H9 (cell line): ENCODE data around the gene CYB5B. TPM values are rescaled to one million over a fixed set of nuclear protein-coding genes. Genes with fewer than 3 reads are reported as not detected.

Experiments used
- DNase-seq: peaks from one replicate; pipeline ENCODE4 v3.0.0-alpha.2; 2017
- H2AFZ ChIP-seq: one replicate; pipeline ENCODE4 v1.6.1; 2013; ENCODE audit warnings: mild to moderate bottlenecking, low read length, control low read depth, moderate library complexity
- H2AK5ac ChIP-seq: 2 replicates; pipeline ENCODE4 v1.6.1; 2013; ENCODE audit warnings: low read length, control low read depth, mixed read lengths; ENCODE audit not compliant: insufficient read length
- H2BK120ac ChIP-seq: one replicate; pipeline ENCODE4 v1.6.1; 2013; ENCODE audit warnings: low read depth, mild to moderate bottlenecking, low read length, control low read depth, inconsistent platforms; ENCODE audit not compliant: poor library complexity, severe bottlenecking
- H2BK12ac ChIP-seq: 2 replicates; pipeline ENCODE4 v1.6.1; 2013; ENCODE audit warnings: low read length, control low read depth, mixed read lengths, low read depth; ENCODE audit not compliant: insufficient read length
- H2BK15ac ChIP-seq: 2 replicates; pipeline ENCODE4 v1.6.1; 2013; ENCODE audit warnings: low read depth, low read length, control low read depth
- H2BK20ac ChIP-seq: one replicate; pipeline ENCODE4 v1.6.1; 2013; ENCODE audit warnings: low read depth, mild to moderate bottlenecking, low read length, control low read depth, inconsistent platforms; ENCODE audit not compliant: poor library complexity, severe bottlenecking
- H2BK5ac ChIP-seq: 2 replicates; pipeline ENCODE4 v1.6.1; 2013; ENCODE audit warnings: low read length, control low read depth, mixed read lengths; ENCODE audit not compliant: insufficient read length
- H3K14ac ChIP-seq: 2 replicates; pipeline ENCODE4 v1.6.1; 2013; ENCODE audit warnings: low read length, control low read depth; ENCODE audit not compliant: insufficient read depth
- H3K18ac ChIP-seq: 2 replicates; pipeline ENCODE4 v1.6.1; 2013; ENCODE audit warnings: low read depth, mild to moderate bottlenecking, mixed read lengths, low read length, control low read depth; ENCODE audit not compliant: insufficient read length
- H3K23ac ChIP-seq: 2 replicates; pipeline ENCODE4 v1.6.1; 2013; ENCODE audit warnings: low read length, control low read depth, mixed read lengths, low read depth; ENCODE audit not compliant: insufficient read length
- H3K23me2 ChIP-seq: 2 replicates; pipeline ENCODE4 v1.6.1; 2013; ENCODE audit warnings: low read depth, mild to moderate bottlenecking, mixed read lengths, low read length, control low read depth; ENCODE audit not compliant: insufficient read length, poor library complexity, severe bottlenecking
- H3K27ac ChIP-seq: 2 replicates; pipeline ENCODE4 v1.5.1; 2013; ENCODE audit warnings: low read length, control low read depth, mixed read lengths, low read depth; ENCODE audit not compliant: insufficient read length
- H3K27me3 ChIP-seq: 2 replicates; pipeline ENCODE4 v1.6.1; 2013; ENCODE audit warnings: low read length, control low read depth, inconsistent platforms; ENCODE audit not compliant: insufficient read depth
- H3K4ac ChIP-seq: 2 replicates; pipeline ENCODE4 v1.6.1; 2013; ENCODE audit warnings: low read depth, mild to moderate bottlenecking, control low read depth, inconsistent platforms, low read length, moderate library complexity
- H3K4me1 ChIP-seq: 2 replicates; pipeline ENCODE4 v1.6.1; 2013; ENCODE audit warnings: low read length, control low read depth, inconsistent platforms; ENCODE audit not compliant: insufficient read depth
- H3K4me2 ChIP-seq: 2 replicates; pipeline ENCODE4 v1.6.1; 2013; ENCODE audit warnings: low read length, control low read depth, mixed read lengths; ENCODE audit not compliant: insufficient read length, insufficient read depth
- H3K56ac ChIP-seq: 2 replicates; pipeline ENCODE4 v1.6.1; 2013; ENCODE audit warnings: low read depth, mild to moderate bottlenecking, mixed read lengths, low read length, control low read depth; ENCODE audit not compliant: insufficient read length
- H3K79me1 ChIP-seq: 2 replicates; pipeline ENCODE4 v1.6.1; 2013; ENCODE audit warnings: low read depth, mild to moderate bottlenecking, moderate library complexity, low read length, control low read depth, inconsistent platforms; ENCODE audit not compliant: insufficient read depth, poor library complexity, severe bottlenecking
- H3K79me2 ChIP-seq: 2 replicates; pipeline ENCODE4 v1.6.1; 2013; ENCODE audit warnings: low read length, control low read depth, inconsistent platforms; ENCODE audit not compliant: insufficient read depth
- H3K9ac ChIP-seq: 2 replicates; pipeline ENCODE4 v1.6.1; 2013; ENCODE audit warnings: low read length, control low read depth, mixed read lengths; ENCODE audit not compliant: insufficient read length; ENCODE audit errors: extremely low read depth
- H3K9me3 ChIP-seq: one replicate; pipeline ENCODE4 v1.6.1; 2013; ENCODE audit warnings: low read depth, low read length, inconsistent platforms; ENCODE audit not compliant: control insufficient read depth
- H3T11ph ChIP-seq: one replicate; pipeline ENCODE4 v1.6.1; 2013; ENCODE audit warnings: mild to moderate bottlenecking, low read length, control low read depth, inconsistent platforms
- H4K20me1 ChIP-seq: one replicate; pipeline ENCODE4 v1.6.1; 2013; ENCODE audit not compliant: control insufficient read depth, insufficient read length, insufficient read depth
- H4K5ac ChIP-seq: 2 replicates; pipeline ENCODE4 v1.6.1; 2013; ENCODE audit warnings: low read depth, mild to moderate bottlenecking, mixed read lengths, low read length, control low read depth; ENCODE audit not compliant: insufficient read length
- H4K8ac ChIP-seq: replicated peaks from 2 replicates; pipeline ENCODE4 v1.6.1; 2013; ENCODE audit warnings: low read length, control low read depth, mixed read lengths, low read depth; ENCODE audit not compliant: insufficient read length
- H4K91ac ChIP-seq: 2 replicates; pipeline ENCODE4 v1.6.1; 2013; ENCODE audit warnings: low read depth, mild to moderate bottlenecking, moderate library complexity, mixed read lengths, low read length, control low read depth; ENCODE audit not compliant: insufficient read length
- H3K27ac Mint-ChIP-seq, 3 experiments: 2 replicates in 2 of 3; 3 replicates in 1 of 3; pipeline ENCODE4 v1.8.0; 2020 to 2021; ENCODE audit warnings: mixed read lengths in 3 of 3, mild to moderate bottlenecking in 1 of 3, moderate library complexity in 1 of 3
- H3K27me3 Mint-ChIP-seq: 2 replicates; pipeline ENCODE4 v1.8.0; 2021; ENCODE audit warnings: low read depth, mild to moderate bottlenecking, moderate library complexity, mixed read lengths
- H3K36me3 Mint-ChIP-seq, 3 experiments: 2 replicates in 2 of 3; 3 replicates in 1 of 3; pipeline ENCODE4 v1.8.0; 2020 to 2021; ENCODE audit warnings: low read depth in 3 of 3, mixed read lengths in 3 of 3; ENCODE audit not compliant: insufficient read depth in 1 of 3
- H3K4me1 Mint-ChIP-seq, 2 experiments: 2 replicates each; pipeline ENCODE4 v1.8.0; 2020; ENCODE audit warnings: mixed read lengths in 2 of 2
- H3K4me3 Mint-ChIP-seq, 2 experiments: 2 replicates in 1 of 2; 3 replicates in 1 of 2; pipeline ENCODE4 v1.8.0; 2020 to 2021; ENCODE audit warnings: mild to moderate bottlenecking in 2 of 2, mixed read lengths in 2 of 2, moderate library complexity in 1 of 2
- H3K9me3 Mint-ChIP-seq, 2 experiments: 2 replicates in 1 of 2; 3 replicates in 1 of 2; pipeline ENCODE4 v1.8.0; 2020; ENCODE audit warnings: mild to moderate bottlenecking in 2 of 2, mixed read lengths in 2 of 2, moderate library complexity in 1 of 2
- WGBS: extraction: QIAGEN DNeasy Blood & Tissue Kit; methylation state at CpG from one replicate; pipeline ENCODE4 v1.1.7; 2013; ENCODE audit warnings: missing lambda C conversion rate, low lambda C conversion rate, mixed read lengths; ENCODE audit not compliant: insufficient read length; ENCODE audit errors: extremely low coverage; 5-methylcytosine and 5-hydroxymethylcytosine counted together
- total RNA-seq: library from RNA; stranded (reverse); gene quantifications from 2 replicates; pipeline ENCODE4 v1.2.1, GENCODE V29; 2021
- TF ChIP-seq, protein P1 (sequence below): fragments of 200-600 bp; sonication (generic); conservative IDR thresholded peaks from 3 replicates; pipeline ENCODE4 v1.8.0; 2021; ENCODE audit warnings: antibody characterized with exemption, mild to moderate bottlenecking

Gene CYB5B
- total RNA-seq, 1 experiment from 2014 or later, result 126 TPM

- H2AK5ac ChIP-seq, result no peak overlapping the region
These were observed 76.1 kb downstream of the CYB5B start for GRCh38 chr16:69500496-69500895.

More at GRCh38 chr16:69500496-69500895, 76.1 kb downstream of the CYB5B start:
- no peak for DNase-seq
- H2BK120ac ChIP-seq, result no peak overlapping the region
- H3T11ph ChIP-seq, result no peak overlapping the region
- no CpG with 5 or more reads among the region's 4 CpGs for WGBS
- no peak overlapping the region for H3K23ac ChIP-seq
- no peak overlapping the region for H3K4ac ChIP-seq
- no peak overlapping the region for H2AFZ ChIP-seq
- no peaks in the 10 kb centered on the region for H4K20me1 ChIP-seq
- no peaks in the 10 kb centered on the region for H3K4me1 ChIP-seq
- no peaks in the 10 kb centered on the region for H3K36me3 Mint-ChIP-seq
- no peaks in the 10 kb centered on the region for H3K79me2 ChIP-seq
- no peaks in the 10 kb centered on the region; the same call in 1 of the 2 replicates for H3K27me3 Mint-ChIP-seq
- H2BK20ac ChIP-seq, result no peak overlapping the region
- H3K9ac ChIP-seq, result no peak overlapping the region
- no peak overlapping the region for H2BK12ac ChIP-seq
- H2BK15ac ChIP-seq, result no peak overlapping the region
- no peak overlapping the region for H4K8ac ChIP-seq
- H3K9me3 ChIP-seq, result no peaks in the 10 kb centered on the region
- TF ChIP-seq, protein P1, sequence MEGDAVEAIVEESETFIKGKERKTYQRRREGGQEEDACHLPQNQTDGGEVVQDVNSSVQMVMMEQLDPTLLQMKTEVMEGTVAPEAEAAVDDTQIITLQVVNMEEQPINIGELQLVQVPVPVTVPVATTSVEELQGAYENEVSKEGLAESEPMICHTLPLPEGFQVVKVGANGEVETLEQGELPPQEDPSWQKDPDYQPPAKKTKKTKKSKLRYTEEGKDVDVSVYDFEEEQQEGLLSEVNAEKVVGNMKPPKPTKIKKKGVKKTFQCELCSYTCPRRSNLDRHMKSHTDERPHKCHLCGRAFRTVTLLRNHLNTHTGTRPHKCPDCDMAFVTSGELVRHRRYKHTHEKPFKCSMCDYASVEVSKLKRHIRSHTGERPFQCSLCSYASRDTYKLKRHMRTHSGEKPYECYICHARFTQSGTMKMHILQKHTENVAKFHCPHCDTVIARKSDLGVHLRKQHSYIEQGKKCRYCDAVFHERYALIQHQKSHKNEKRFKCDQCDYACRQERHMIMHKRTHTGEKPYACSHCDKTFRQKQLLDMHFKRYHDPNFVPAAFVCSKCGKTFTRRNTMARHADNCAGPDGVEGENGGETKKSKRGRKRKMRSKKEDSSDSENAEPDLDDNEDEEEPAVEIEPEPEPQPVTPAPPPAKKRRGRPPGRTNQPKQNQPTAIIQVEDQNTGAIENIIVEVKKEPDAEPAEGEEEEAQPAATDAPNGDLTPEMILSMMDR, result no peak
- no peak overlapping the region for H3K4me3 Mint-ChIP-seq
- H3K27ac Mint-ChIP-seq, result no peak overlapping the region
- no peak overlapping the region for H3K14ac ChIP-seq
- no peak overlapping the region for H4K5ac ChIP-seq
- H3K56ac ChIP-seq, result no peak overlapping the region
- no peaks in the 10 kb centered on the region for H3K27me3 ChIP-seq
- H3K4me1 Mint-ChIP-seq, result peaks cover 15 to 22% of the 10 kb centered on the region in 2 experiments
- H3K4me2 ChIP-seq, result no peak overlapping the region
- no peaks in the 10 kb centered on the region for H3K9me3 Mint-ChIP-seq
- H3K18ac ChIP-seq, result no peak overlapping the region
- H3K23me2 ChIP-seq, result no peaks in the 10 kb centered on the region
- no peak overlapping the region for H4K91ac ChIP-seq
- no peak overlapping the region for H2BK5ac ChIP-seq
- H3K79me1 ChIP-seq, result no peaks in the 10 kb centered on the region
- no peak overlapping the region for H3K27ac ChIP-seq
